Ovary (tissue), 3 donors: ENCODE measurements around the gene SLC15A3.

Experiments used
- POLR2A ChIP-seq: fragments of 450-650 bp; IDR thresholded peaks from one replicate; pipeline ENCODE4 v1.6.1; 2017; ENCODE audit warnings: antibody characterized with exemption, mild to moderate bottlenecking, moderate library complexity
- TF ChIP-seq, protein P1 (sequence below), 3 donors: fragments of 450-650 bp in 2 of 3; fragments of 200-600 bp in 1 of 3; IDR thresholded peaks; one replicate each; pipeline versions ENCODE4 v1.5.1 to v1.8.0; 2016 to 2022; ENCODE audit warnings: antibody characterized with exemption in 3 of 3, mild to moderate bottlenecking in 1 of 3
- donor health status: DM: no; HTN: no; CAD: no.

DNA sequence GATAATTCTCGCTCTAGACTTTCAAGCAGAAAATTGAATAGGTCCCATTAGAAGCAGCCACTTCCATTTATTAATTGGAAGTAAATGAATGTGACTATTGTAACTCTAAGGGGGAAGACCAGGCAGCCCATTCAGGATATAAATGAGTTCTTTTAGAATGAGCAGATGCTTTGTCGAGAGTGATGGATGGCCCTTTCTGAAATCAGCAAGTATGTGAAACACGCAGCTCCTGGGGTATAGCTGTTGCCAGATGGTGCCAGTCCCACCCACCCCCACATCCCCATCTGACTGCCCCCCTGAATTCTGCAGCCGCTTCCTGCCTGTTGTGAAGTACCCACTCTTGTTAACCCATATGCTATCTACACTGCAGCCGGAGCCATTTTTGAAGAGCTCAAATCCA lies 3.7 kb downstream of the SLC15A3 start:
- TF ChIP-seq, protein P1, sequence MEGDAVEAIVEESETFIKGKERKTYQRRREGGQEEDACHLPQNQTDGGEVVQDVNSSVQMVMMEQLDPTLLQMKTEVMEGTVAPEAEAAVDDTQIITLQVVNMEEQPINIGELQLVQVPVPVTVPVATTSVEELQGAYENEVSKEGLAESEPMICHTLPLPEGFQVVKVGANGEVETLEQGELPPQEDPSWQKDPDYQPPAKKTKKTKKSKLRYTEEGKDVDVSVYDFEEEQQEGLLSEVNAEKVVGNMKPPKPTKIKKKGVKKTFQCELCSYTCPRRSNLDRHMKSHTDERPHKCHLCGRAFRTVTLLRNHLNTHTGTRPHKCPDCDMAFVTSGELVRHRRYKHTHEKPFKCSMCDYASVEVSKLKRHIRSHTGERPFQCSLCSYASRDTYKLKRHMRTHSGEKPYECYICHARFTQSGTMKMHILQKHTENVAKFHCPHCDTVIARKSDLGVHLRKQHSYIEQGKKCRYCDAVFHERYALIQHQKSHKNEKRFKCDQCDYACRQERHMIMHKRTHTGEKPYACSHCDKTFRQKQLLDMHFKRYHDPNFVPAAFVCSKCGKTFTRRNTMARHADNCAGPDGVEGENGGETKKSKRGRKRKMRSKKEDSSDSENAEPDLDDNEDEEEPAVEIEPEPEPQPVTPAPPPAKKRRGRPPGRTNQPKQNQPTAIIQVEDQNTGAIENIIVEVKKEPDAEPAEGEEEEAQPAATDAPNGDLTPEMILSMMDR (IDR thresholded peaks at IDR 0.05), result no peak
- no peak for TF ChIP-seq POLR2A
